HG02884 (cell line): ENCODE data around the gene DSPP.
"Not testable (repeated sequence)": the region's sequence is repeated elsewhere in the genome, so short reads cannot be mapped to it uniquely, and the experiment has no call there.

ENCODE experiments used
- ATAC-seq: cut with Tn5 transposase; IDR thresholded peaks from one replicate; pipeline ENCODE4 v1.9.1; 2021; ENCODE audit warnings: mild to moderate bottlenecking, moderate library complexity; ENCODE audit not compliant: unreplicated experiment

The DSPP gene

GRCh38 chr4:87608229-87608628, at the start of gene DSPP:
TSS of gene DSPP (plus strand) at chr4:87608529. CDS start at chr4:87610909, 2,380 bp downstream.
- ATAC-seq = no peak

GRCh38 chr4:87559090-87559837, 49.1 kb upstream of the DSPP start:
- peak; percentile 93 for ATAC-seq

- ATAC-seq = no peak
Measured at GRCh38 chr4:87560802-87561201, 47.5 kb upstream of the DSPP start.

GRCh38 chr4:87565746-87566145, 42.6 kb upstream of the DSPP start:
- no peak for ATAC-seq

GRCh38 chr4:87566276-87566675, 42.1 kb upstream of the DSPP start:
- no peak for ATAC-seq

GRCh38 chr4:87567191-87567590, 41.1 kb upstream of the DSPP start:
- ATAC-seq = no peak

- ATAC-seq = no peak
Measured at GRCh38 chr4:87570290-87570805, 38.0 kb upstream of the DSPP start.

- ATAC-seq = not testable (repeated sequence)
Measured at GRCh38 chr4:87574376-87574775, 34.0 kb upstream of the DSPP start.

GRCh38 chr4:87574996-87575395, 33.3 kb upstream of the DSPP start:
- no peak for ATAC-seq

- ATAC-seq = no peak
Measured at GRCh38 chr4:87575408-87575807, 32.9 kb upstream of the DSPP start.

GRCh38 chr4:87575983-87576382, 32.3 kb upstream of the DSPP start:
- ATAC-seq = no peak

- no peak for ATAC-seq
Measured at GRCh38 chr4:87579478-87579877, 28.9 kb upstream of the DSPP start.

- no peak for ATAC-seq
Measured at GRCh38 chr4:87580057-87580456, 28.3 kb upstream of the DSPP start.

- ATAC-seq = no peak
Measured at GRCh38 chr4:87584222-87584908, 24.0 kb upstream of the DSPP start.

GRCh38 chr4:87589531-87589930, 18.8 kb upstream of the DSPP start:
- no peak for ATAC-seq

- no peak for ATAC-seq
Measured at GRCh38 chr4:87592124-87592523, 16.2 kb upstream of the DSPP start.

GRCh38 chr4:87601361-87601760, 7.0 kb upstream of the DSPP start:
- ATAC-seq = no peak

- no peak for ATAC-seq
Measured at GRCh38 chr4:87614292-87614890, 6.1 kb downstream of the DSPP start.

GRCh38 chr4:87616268-87616667, 7.9 kb downstream of the DSPP start:
- ATAC-seq = no peak

- no peak for ATAC-seq
Measured at GRCh38 chr4:87620086-87620485, 11.8 kb downstream of the DSPP start.

GRCh38 chr4:87620491-87620890, 12.2 kb downstream of the DSPP start:
- no peak for ATAC-seq

GRCh38 chr4:87622303-87622702, 14.0 kb downstream of the DSPP start:
- no peak for ATAC-seq
